GM12891 (cell line): ENCODE measurements around the gene ANKRD33B.

Experiments used
- POLR2A ChIP-seq: IDR thresholded peaks from 2 replicates; pipeline ENCODE4 v1.6.1; 2011; ENCODE audit warnings: low read depth, low read length, control low read depth
- POLR2AphosphoS5 ChIP-seq: IDR thresholded peaks from 2 replicates; pipeline ENCODE4 v1.6.1; 2011; ENCODE audit warnings: low read depth, low read length, control low read depth
- SPI1 ChIP-seq: IDR thresholded peaks from 2 replicates; pipeline ENCODE4 v1.6.1; 2011; ENCODE audit warnings: low read depth, low read length, control low read depth
- TAF1 ChIP-seq: IDR thresholded peaks from 2 replicates; pipeline ENCODE4 v1.6.1; 2011; ENCODE audit warnings: low read depth, low read length, control low read depth

GRCh38 chr5:10702911-10703491 is 139.1 kb downstream of the ANKRD33B start:
- TF ChIP-seq POLR2A (no peak), POLR2AphosphoS5 (no peak), SPI1 (no peak), TAF1 (no peak)
